Activated naive CD8-positive, alpha-beta T cell treated with anti-CD3 and anti-CD28 coated beads, Interleukin-2, amount 50 U/mL, for 24 hours (primary cell): ENCODE data around the gene CES1.
"Not testable (repeated sequence)": the region's sequence is repeated elsewhere in the genome, so short reads cannot be mapped to it uniquely, and the experiment has no call there.

Source experiments
- ATAC-seq: fragments of 150-1000 bp; cut with Tn5 transposase; one replicate; pipeline ENCODE4 v1.10.0; 2021
- DNase-seq: peaks from one replicate; pipeline ENCODE4 v3.0.0; 2021
- H3K27ac Mint-ChIP-seq: one replicate; pipeline ENCODE4 v1.8.0; 2021; ENCODE audit warnings: mild to moderate bottlenecking, mixed read lengths
- H3K27me3 Mint-ChIP-seq: one replicate; pipeline ENCODE4 v1.8.0; 2021; ENCODE audit warnings: mixed read lengths
- H3K36me3 Mint-ChIP-seq: one replicate; pipeline ENCODE4 v1.8.0; 2021; ENCODE audit warnings: low read depth, mixed read lengths
- H3K4me1 Mint-ChIP-seq: one replicate; pipeline ENCODE4 v1.8.0; 2021; ENCODE audit warnings: mixed read lengths
- H3K4me3 Mint-ChIP-seq: one replicate; pipeline ENCODE4 v1.8.0; 2021; ENCODE audit warnings: mild to moderate bottlenecking, moderate library complexity, mixed read lengths
- H3K9me3 Mint-ChIP-seq: one replicate; pipeline ENCODE4 v1.8.0; 2021; ENCODE audit warnings: mixed read lengths

Gene CES1

DNA sequence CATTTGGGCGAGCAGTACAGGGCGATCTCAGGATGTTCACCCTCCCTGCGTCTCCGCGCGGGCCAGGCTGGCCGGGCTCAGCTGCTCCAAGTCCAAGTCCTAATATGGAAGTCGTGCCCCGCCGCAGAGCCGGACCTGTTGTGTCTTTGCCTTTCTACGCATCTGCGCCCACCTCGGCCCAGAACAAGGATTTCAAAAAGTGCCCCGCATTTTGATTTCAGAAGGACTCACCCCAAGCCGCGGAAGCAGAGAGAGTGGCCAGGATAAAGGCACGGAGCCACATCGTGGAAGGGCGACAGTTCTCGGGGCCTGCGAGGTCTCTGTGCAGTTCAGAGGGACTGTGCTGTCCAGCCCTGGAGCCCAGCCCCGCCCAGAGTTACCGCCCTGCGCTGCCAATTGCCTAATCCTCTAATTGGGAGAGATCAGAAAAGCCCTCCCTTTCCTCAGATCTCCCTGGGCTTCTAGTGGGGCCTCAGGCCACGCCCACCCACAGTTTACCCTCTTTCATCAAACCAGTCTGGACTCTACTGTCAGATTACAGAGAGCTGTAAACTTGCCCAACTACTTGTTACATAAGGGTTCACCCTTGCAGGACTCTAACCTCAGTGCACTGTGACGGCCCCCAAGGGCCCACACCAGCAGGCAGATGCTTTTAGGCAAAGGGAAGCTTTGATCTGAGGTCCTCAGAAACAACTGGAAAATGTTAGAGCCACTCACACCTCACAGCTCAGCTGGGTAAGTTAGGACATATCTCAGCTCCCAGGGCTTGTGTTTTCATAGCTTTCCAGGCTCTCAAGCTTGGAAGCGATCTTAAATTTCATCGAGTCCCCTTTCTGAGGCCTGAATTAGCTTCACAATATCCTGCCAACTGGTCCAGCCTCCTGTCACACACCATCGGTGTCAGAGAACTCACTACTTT lies at the start of gene CES1:
Gene CES1 (minus strand): TSS at position 324 of the 919 bp plus-strand sequence. CDS start 41 bp downstream, at position 283.
- no peaks in the 10 kb centered on the region for H3K9me3 Mint-ChIP-seq
- no peaks in the 10 kb centered on the region for H3K4me1 Mint-ChIP-seq

DNA sequence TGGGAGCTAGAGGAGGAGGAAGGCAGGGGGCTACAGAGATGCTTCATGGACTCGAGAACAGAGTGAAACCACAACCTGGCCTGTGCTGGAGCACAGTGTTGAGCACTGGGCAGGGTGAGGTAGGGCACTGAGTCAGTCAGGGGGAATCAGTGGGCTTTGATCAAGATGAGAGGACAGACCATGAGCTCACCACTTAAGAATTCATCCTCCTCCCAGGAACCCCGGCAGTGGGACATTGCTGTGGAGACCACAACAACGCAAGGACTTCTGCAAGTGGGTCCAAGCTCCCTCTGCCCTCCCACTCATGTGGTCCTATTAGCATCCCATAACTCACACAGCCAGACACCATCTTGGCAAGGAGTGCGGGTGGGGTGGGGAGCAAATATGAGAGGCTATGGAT lies 44.0 kb upstream of the CES1 start:
- H3K9me3 Mint-ChIP-seq, result no peaks in the 10 kb centered on the region
- H3K27ac Mint-ChIP-seq, result no peak overlapping the region
- H3K4me1 Mint-ChIP-seq, result no peaks in the 10 kb centered on the region
- H3K4me3 Mint-ChIP-seq, result no peak overlapping the region
- no peaks in the 10 kb centered on the region for H3K36me3 Mint-ChIP-seq
- DNase-seq (no peak), ATAC-seq (no peak)
- peaks cover 2% of the 10 kb centered on the region for H3K27me3 Mint-ChIP-seq

More for the DNA sequence above, at the start of gene CES1:
- ATAC-seq (no peak), DNase-seq (no peak)
- Mint-ChIP-seq H3K4me3 (no peak within 1 kb of the TSS), H3K27me3 (peaks cover 5% of the 10 kb centered on the region), H3K27ac (no peak within 1 kb of the TSS), H3K36me3 (no peaks in the 10 kb centered on the region)

DNA sequence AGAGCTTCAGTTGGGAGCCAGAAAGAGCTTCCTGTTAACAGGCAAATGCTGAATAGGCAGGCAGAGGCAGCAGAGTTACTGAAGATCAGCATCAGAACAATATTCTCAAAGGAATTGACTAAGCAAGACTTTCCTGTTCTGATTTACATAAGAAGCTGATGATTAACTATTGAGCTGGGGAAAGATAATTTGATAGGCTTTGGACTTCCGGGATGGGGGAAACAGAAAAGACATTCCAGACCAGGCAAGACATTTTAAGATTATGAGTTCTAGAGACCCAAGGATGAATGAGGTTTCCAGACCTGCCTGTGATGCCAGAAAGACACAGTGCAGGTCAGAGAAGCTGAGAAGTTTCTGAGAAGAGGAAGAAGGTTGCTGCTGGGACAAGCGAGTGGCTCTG lies 42.4 kb upstream of the CES1 start, which contains the start of gene CES5A:
Gene CES5A (minus strand): TSS at position 101 of the 400 bp plus-strand sequence. CDS start 152 bp downstream, outside the sequence.
- Mint-ChIP-seq H3K36me3 (no peaks in the 10 kb centered on the region), H3K9me3 (no peaks in the 10 kb centered on the region), H3K4me1 (no peaks in the 10 kb centered on the region), H3K27me3 (peaks cover 2% of the 10 kb centered on the region), H3K4me3 (no peak within 1 kb of the TSS), H3K27ac (no peak within 1 kb of the TSS)
- no peak for ATAC-seq
- no peak for DNase-seq

DNA sequence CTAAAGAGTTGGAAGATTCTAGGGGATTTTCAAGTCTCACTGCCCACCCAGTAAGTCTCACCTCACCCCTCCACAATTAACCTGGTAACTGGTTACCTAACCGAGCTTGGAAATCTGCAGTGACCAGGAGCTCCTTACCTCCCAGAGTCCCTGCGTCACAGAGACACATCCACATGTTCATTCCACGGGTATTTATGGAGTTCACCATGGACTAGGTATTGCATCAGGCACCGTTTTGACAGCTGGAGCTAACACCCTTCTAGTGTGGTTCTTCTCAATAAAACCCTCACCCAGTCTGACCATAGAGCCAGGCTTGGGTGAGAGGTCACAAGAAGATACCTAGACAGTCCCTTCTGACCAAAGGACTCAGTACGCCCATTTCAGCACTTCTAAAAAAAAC lies 40.2 kb upstream of the CES1 start:
- Mint-ChIP-seq H3K9me3 (no peaks in the 10 kb centered on the region), H3K4me1 (no peaks in the 10 kb centered on the region), H3K4me3 (no peak overlapping the region), H3K27ac (no peak overlapping the region), H3K27me3 (peaks cover 2% of the 10 kb centered on the region), H3K36me3 (no peaks in the 10 kb centered on the region)
- ATAC-seq (no peak), DNase-seq (no peak)

DNA sequence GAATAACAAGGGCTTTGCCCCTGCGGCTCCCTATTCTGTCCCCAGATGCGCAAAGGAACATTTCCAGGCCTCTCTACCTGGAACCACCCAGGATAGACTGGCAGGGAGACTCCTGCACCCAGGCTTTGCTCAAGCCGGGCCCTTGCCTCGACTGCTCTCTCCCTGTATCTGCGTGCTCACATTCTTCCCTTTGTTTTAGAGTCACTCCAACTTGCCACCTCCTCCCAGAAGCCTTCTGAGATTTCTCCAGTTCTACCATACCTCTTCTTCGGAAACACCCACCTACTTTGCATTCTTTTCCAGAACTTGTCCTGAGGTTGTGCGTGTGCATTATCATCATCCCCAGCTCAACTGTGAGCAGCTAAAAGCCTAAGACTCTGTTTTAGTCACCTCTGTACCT lies 39.2 kb upstream of the CES1 start:
- no peaks in the 10 kb centered on the region for H3K9me3 Mint-ChIP-seq
- H3K27ac Mint-ChIP-seq, result no peak overlapping the region
- ATAC-seq (no peak), DNase-seq (no peak)
- no peaks in the 10 kb centered on the region for H3K36me3 Mint-ChIP-seq
- no peaks in the 10 kb centered on the region for H3K4me1 Mint-ChIP-seq
- H3K4me3 Mint-ChIP-seq, result no peak overlapping the region
- H3K27me3 Mint-ChIP-seq, result peaks cover 5% of the 10 kb centered on the region

DNA sequence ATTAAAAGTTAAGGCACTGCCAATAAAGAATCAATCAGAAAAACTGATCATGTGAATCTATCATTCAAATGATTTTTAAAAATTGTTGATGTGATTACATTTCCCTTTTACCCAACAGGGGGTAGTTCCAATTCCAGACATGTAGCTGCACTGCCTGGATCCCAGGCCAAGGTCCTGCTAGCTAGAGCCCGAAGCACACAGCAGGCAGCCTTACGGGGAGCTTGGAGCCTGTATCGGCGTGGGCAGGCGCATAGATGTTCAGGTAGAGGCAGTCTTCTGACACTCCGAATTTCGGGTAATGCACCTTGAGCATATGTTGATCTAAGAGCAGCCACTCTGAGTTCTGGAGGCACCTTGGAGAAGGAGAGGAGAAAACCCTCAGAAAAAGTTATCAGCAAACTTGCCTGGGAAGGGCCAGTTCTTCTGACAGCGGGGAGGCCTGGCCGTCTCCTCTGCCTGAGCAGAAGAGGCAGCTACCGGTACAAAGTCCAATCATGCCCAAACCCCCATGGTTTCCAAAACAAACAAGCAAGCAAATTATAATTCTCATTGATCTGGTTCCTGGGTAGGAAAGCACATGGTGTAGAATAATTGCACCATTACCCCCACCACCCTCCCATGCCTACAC lies 38.6 kb upstream of the CES1 start:
- H3K4me1 Mint-ChIP-seq, result no peaks in the 10 kb centered on the region
- H3K27me3 Mint-ChIP-seq, result peaks cover 5% of the 10 kb centered on the region
- H3K36me3 Mint-ChIP-seq, result no peaks in the 10 kb centered on the region
- no peak overlapping the region for H3K4me3 Mint-ChIP-seq
- ATAC-seq, result no peak
- no peak overlapping the region for H3K27ac Mint-ChIP-seq
- DNase-seq, result no peak
- no peaks in the 10 kb centered on the region for H3K9me3 Mint-ChIP-seq

DNA sequence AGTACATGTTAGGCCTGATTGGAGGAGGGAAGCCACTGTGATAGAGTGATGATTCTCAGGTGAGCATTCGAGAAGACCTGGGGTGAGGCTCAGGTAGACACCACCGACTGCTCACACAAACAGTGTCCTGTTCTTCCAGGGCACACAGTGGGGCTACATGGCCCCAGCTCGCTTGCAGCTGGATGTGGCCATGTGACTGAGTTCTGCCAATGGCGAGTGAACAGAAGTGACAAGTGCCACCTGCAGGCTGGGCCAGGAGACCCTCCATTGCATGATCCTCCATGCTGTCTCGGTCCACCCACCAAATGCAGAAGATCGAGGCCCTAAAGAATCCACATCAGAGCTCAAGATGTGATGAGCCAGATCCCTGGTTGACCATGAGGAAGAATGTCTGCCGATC lies 36.1 kb upstream of the CES1 start:
- Mint-ChIP-seq H3K27me3 (peaks cover 4% of the 10 kb centered on the region), H3K9me3 (no peaks in the 10 kb centered on the region), H3K4me1 (no peaks in the 10 kb centered on the region), H3K36me3 (no peaks in the 10 kb centered on the region), H3K4me3 (no peak overlapping the region), H3K27ac (no peak overlapping the region)
- ATAC-seq, result no peak
- no peak for DNase-seq

DNA sequence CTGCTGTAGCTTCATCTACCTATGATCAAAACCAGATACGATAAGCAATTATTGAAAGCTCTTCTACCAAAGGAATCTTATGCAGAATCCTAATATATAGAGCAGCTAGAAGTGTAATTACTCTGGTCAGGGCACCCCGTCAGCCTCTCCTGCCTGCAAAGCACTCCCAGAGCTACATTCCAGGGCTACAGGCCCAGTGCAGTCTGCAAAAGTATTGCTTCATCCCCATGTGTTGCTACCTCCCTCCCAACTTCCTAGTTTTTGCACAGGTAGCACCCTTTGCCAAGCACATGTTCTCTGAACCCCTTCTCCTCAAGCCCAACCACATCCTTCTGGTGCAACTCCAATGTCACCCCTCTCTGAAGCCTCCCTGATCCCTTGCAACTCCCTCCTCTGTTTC lies 35.2 kb upstream of the CES1 start:
- Mint-ChIP-seq H3K4me3 (no peak overlapping the region), H3K9me3 (no peaks in the 10 kb centered on the region), H3K36me3 (no peaks in the 10 kb centered on the region), H3K27me3 (peaks cover 4% of the 10 kb centered on the region), H3K4me1 (no peaks in the 10 kb centered on the region), H3K27ac (no peak overlapping the region)
- DNase-seq, result no peak
- ATAC-seq, result no peak

DNA sequence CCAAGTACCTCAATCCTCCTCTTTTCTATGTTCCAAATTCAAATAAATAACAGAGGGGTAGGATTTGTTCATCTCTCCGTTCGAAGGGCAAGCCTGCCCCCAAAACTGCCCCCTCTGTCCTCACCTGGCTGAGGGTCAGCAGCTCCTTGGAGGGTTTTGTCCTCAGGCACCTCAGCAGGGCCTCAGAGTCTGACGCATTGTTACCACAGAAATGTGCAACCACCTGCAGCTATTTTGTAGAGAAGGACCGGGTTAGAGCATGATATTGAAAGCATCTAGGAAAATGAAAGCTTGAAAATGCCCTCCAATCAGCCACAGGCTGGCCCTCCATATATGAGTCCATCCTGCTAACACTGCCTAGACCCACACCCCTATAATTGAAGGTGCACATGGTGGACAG lies 28.4 kb upstream of the CES1 start:
- H3K27ac Mint-ChIP-seq, result no peak overlapping the region
- no peak for DNase-seq
- H3K4me3 Mint-ChIP-seq, result no peak overlapping the region
- H3K36me3 Mint-ChIP-seq, result no peaks in the 10 kb centered on the region
- no peaks in the 10 kb centered on the region for H3K4me1 Mint-ChIP-seq
- H3K9me3 Mint-ChIP-seq, result no peaks in the 10 kb centered on the region
- peaks cover 5% of the 10 kb centered on the region for H3K27me3 Mint-ChIP-seq
- ATAC-seq, result no peak

DNA sequence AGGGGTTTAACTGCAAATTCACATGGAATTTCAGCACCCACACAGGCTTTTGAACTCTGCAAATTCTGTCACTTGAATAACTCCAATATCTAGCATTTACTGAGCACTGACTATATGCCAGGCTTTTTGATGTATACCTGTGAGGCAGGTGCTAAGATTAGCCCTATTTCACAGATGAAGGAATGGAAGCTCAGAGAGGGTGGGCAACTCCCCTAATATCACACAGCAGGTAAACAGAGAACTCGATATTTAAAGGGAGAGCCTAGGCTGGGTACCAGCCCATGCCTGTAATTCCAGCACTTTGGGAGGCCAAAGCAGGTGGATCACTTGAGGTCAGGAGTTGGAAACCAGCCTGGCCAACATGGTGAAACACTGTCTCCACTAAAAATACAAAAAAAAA lies 24.8 kb upstream of the CES1 start:
- H3K9me3 Mint-ChIP-seq, H3K27me3 Mint-ChIP-seq, DNase-seq, ATAC-seq, H3K36me3 Mint-ChIP-seq, H3K27ac Mint-ChIP-seq, H3K4me1 Mint-ChIP-seq, H3K4me3 Mint-ChIP-seq: not testable (repeated sequence)

DNA sequence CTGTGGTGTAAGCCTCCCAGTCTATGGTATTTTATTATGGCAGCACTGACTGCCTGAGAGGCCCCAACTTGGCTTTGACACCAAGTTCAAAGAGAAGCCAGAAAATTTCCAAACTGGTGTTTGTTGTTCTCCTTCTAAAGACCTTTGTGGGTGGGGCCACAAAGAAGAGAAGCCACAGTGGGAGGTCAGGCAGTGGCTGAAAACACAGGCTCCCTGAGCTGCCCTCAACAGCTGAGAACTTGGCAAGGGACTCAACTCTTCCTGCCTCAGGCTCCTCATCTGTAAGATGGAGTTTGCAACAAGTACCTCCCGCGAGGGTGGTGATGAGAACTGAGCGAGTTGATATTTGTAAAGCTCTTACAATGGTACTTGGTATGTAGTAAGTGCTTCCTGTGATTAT lies 24.1 kb upstream of the CES1 start:
- H3K9me3 Mint-ChIP-seq, result no peaks in the 10 kb centered on the region
- H3K4me3 Mint-ChIP-seq, result no peak overlapping the region

DNA sequence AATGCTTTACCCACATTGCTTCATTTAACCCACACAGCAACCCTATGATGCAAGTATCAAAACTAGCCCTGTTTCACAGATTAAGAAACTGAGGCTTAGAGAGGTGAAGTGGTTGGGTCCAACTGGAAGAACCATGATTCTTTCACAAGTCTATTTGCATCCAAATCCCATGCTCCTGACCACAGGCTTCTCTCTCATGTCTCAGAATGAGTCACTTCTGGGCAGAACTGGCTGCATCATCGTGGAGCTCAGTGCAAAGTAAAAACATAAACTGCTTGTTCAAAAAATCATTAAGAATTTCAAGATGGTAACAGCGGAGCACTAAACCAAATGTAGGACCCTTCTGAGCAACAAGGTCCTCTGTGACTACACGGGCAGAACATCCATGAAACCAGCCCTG lies 20.2 kb upstream of the CES1 start:
- H3K27ac Mint-ChIP-seq, result no peak overlapping the region
- no peaks in the 10 kb centered on the region for H3K9me3 Mint-ChIP-seq
- no peaks in the 10 kb centered on the region for H3K4me1 Mint-ChIP-seq
- no peak for DNase-seq
- H3K27me3 Mint-ChIP-seq, result peaks cover 7% of the 10 kb centered on the region
- H3K36me3 Mint-ChIP-seq, result no peaks in the 10 kb centered on the region
- ATAC-seq, result no peak
- no peak overlapping the region for H3K4me3 Mint-ChIP-seq

More for the DNA sequence above, 24.1 kb upstream of the CES1 start:
- H3K27ac Mint-ChIP-seq, result no peak overlapping the region
- H3K36me3 Mint-ChIP-seq, result no peaks in the 10 kb centered on the region
- DNase-seq (no peak), ATAC-seq (no peak)
- no peaks in the 10 kb centered on the region for H3K4me1 Mint-ChIP-seq
- H3K27me3 Mint-ChIP-seq, result peaks cover 9% of the 10 kb centered on the region

DNA sequence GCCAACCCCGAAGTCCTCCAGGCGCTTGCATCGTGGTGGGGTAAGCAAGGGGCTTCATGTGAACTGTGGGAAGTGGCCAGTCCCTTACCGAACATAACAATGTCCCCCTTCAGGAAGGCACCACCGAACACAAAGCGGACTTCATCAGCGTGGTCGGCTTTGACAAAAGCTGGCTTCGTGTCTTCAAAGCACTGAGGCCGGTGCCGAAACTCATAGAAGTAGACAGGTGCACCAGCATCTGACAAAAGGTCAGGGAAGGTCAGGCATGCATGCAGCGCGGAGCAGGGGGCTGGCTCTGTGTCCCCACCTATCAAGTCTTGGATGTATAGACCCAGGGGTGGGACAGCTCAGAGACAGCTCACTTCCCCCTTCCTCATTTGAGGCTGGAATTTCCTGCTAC lies 16.6 kb upstream of the CES1 start:
- Mint-ChIP-seq H3K27ac (no peak overlapping the region), H3K9me3 (no peaks in the 10 kb centered on the region)
- no peak for ATAC-seq

DNA sequence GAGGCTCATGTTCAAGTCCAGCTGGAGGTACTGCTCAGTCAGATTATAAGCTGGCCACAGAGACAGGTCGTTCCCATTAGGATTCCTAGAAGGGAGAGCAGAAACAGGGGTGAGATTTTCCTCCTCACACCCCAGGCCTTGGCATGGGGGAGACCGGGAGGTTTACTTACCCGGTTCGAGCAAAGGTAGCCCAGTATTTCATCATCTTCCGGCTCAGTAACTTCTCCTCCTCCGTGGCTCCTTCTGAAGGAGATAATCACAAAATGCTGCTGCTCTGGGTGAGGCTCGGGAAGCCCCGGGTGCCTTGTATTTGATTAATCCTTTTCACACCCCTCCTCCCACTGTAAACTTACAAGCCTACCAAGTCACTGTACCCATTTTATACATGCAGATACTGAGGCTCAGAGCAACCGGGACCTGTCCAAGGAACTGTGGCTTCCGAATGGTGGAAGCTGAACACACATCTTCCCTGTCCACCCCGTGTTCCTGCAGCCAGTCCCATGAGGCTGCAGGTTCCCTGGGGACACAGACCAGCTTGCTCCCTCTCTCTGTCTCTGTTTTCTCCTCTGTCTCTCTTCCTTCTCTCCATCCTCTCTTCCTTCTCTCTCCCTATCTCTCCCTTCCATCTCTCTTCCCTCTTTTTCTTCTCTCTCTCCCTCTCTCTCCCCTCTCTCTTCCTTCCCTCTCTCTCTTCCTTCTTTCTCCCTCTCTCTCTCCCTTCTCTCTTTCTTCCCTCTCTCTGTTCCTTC lies 13.9 kb upstream of the CES1 start:
- no peak overlapping the region for H3K4me3 Mint-ChIP-seq
- no peak for ATAC-seq
- peaks cover 22% of the 10 kb centered on the region for H3K27me3 Mint-ChIP-seq
- H3K9me3 Mint-ChIP-seq, result no peaks in the 10 kb centered on the region
- H3K4me1 Mint-ChIP-seq, result no peaks in the 10 kb centered on the region
- no peak for DNase-seq
- no peaks in the 10 kb centered on the region for H3K36me3 Mint-ChIP-seq
- no peak overlapping the region for H3K27ac Mint-ChIP-seq

More for the DNA sequence above, 16.6 kb upstream of the CES1 start:
- Mint-ChIP-seq H3K4me3 (no peak overlapping the region), H3K4me1 (no peaks in the 10 kb centered on the region), H3K27me3 (peaks cover 18% of the 10 kb centered on the region), H3K36me3 (no peaks in the 10 kb centered on the region)
- no peak for DNase-seq

DNA sequence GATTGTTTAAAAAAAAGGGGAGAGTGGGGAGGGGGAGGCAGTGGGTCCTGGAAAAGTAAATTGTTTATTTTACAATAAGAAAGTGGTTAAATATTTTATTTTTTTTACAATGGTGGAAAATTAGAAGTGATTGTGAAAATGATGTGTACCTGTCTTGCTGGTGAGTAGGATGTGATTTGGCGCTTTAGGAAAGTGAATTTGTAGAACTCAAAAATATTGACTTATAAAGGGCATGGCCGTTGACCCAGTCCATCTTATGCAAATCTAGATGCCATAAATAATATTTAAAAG lies 10.2 kb upstream of the CES1 start:
- H3K4me3 Mint-ChIP-seq, result no peak overlapping the region

More for the DNA sequence above, 10.2 kb upstream of the CES1 start:
- no peaks in the 10 kb centered on the region for H3K36me3 Mint-ChIP-seq
- no peaks in the 10 kb centered on the region for H3K9me3 Mint-ChIP-seq
- peaks cover 18% of the 10 kb centered on the region for H3K27me3 Mint-ChIP-seq
- DNase-seq (no peak), ATAC-seq (no peak)
- H3K27ac Mint-ChIP-seq, result no peak overlapping the region
- no peaks in the 10 kb centered on the region for H3K4me1 Mint-ChIP-seq
